HG02840 (cell line): ENCODE measurements around the gene ROGDI.
A peak's percentile ranks its signal among the peaks of the same experiment; 100 is the strongest.

ENCODE experiments used
- ATAC-seq: cut with Tn5 transposase; IDR thresholded peaks from one replicate; pipeline ENCODE4 v1.9.1; 2021; ENCODE audit warnings: mild to moderate bottlenecking, moderate library complexity, moderate number of reproducible peaks; ENCODE audit not compliant: unreplicated experiment, low FRiP score

Gene ROGDI, protein sequence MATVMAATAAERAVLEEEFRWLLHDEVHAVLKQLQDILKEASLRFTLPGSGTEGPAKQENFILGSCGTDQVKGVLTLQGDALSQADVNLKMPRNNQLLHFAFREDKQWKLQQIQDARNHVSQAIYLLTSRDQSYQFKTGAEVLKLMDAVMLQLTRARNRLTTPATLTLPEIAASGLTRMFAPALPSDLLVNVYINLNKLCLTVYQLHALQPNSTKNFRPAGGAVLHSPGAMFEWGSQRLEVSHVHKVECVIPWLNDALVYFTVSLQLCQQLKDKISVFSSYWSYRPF

DNA sequence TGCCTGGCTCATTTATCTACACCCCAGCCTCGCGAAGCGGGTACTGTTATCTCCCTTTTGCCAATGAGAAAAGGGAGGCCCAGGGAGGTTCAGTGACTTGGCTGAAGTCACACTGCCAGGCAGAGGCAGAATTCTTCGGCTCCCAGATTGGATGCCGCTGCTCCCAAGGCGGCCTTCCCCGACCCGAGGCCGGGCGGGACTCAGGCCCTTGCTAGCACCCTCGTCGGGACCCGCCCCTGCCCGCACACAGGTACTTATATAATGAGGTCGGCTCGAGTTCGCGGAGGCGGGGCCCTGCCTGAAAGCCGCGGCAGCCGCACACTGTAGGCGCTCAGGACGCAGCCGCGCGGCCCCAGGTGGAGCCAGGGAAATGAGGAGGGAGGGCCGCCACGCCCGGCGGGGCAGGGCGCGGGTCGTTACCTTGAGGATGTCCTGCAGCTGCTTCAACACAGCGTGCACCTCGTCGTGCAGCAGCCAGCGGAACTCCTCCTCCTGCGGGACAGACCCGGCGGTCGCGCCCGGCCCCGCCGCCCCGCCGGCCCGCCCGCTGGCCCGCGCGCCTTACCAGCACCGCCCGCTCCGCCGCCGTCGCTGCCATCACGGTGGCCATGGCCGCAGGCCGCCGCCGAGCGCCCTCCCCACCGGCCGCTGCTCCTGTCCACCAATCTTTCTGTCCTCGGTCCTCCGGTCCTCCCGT is at the start of gene ROGDI:
Gene ROGDI (minus strand): TSS at position 672 of the 697 bp plus-strand sequence. CDS start 62 bp downstream, at position 610.
- ATAC-seq = peak; percentile 45

DNA sequence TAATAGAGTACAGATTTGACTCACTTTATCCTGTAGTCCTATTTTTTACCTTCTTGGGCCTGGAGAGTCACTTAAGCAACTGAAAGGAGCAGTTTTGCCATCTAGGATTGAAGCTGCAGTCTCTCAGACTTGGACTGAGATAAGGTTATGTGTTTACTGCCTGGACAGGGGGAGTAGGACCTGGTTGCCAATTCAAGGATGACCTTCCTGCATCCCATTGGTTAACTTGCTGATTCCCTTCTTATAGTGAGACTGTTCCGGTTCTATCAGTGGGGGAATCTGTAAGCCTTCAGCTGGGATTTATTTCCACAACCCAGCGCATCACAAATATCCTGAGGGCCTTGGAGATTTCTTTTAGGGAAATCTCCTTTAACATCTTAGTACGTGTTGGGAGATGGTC is 47.8 kb upstream of the ROGDI start:
- ATAC-seq = no peak

- peak; percentile 13 for ATAC-seq
Observed at GRCh38 chr16:4847774-4848587, 45.5 kb upstream of the ROGDI start.

DNA sequence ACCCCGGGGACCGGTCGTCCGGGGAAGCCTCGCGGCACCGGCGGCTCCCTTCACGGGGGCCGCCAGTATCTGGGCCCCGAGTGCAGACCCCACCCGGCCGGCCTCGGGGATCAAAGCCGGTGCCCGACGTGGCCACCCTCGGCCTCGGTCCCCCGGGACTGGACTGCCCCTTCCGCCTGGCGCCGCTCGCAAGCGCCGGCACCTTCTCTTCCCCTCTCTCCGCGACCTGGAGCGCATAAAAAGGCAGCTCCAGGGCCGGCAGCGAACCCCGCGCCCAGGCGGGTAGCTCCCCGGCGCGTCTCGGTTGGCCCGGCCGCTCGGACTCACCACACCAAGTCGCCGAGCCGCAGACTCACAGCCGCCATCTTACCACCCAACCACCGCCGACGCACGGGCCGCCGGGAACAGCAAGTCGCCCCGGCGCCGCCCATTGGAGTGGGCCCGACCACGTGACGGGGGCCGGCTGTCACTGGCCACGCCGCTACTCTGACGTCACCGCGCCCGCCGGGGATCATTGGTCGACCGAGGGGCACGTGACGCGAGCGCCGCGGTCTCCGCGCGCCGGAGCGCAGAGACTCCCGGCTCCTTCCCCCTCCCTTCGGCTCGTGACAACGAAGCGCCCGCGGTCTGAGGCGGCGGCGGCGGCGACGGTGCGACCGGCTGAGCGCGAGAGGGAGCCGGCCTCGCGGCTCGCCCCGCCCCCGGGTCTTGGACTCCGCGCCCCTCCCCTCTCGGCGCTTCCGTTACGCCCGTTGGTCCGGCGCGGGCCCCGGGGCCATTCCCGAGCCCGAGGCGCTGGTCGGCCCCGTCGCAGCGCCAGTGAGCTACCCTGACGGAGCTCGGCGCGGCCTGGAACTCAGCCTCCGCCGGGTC is 44.7 kb upstream of the ROGDI start, which contains the start of the genes GLYR1 and UBN1:
Gene GLYR1 (minus strand): TSS at position 388 of the 873 bp plus-strand sequence. CDS start 23 bp downstream, at position 365.
Gene UBN1 (plus strand): TSS at position 581 of the 873 bp plus-strand sequence. CDS start 5,437 bp downstream, outside the sequence.
- peak; percentile 87 for ATAC-seq

DNA sequence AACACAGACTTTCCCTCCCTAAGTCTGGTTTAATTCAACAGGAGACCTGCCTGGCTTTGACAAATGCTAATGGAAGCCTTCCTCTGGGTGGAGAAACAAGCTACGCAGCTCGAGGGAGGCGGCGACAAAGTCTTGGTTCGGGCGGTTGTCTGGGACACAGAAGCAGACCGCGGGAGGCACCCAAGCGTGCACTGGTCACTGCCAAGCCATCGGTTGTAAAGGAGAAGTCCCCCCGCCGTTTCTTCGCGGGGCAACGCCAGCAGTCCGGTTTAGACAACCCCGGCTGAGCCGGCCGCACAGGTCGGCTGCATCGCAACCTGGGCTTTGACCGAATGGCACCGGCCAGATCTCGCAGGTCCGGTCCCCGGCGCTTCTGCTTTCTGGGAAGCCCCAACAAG is 44.1 kb upstream of the ROGDI start:
- ATAC-seq = peak; percentile 10

GRCh38 chr16:4840984-4841383 is 38.6 kb upstream of the ROGDI start:
- ATAC-seq = no peak

- no peak for ATAC-seq
Observed at GRCh38 chr16:4839942-4840341, 37.5 kb upstream of the ROGDI start.

GRCh38 chr16:4837733-4838501 is 35.5 kb upstream of the ROGDI start:
- ATAC-seq = no peak

DNA sequence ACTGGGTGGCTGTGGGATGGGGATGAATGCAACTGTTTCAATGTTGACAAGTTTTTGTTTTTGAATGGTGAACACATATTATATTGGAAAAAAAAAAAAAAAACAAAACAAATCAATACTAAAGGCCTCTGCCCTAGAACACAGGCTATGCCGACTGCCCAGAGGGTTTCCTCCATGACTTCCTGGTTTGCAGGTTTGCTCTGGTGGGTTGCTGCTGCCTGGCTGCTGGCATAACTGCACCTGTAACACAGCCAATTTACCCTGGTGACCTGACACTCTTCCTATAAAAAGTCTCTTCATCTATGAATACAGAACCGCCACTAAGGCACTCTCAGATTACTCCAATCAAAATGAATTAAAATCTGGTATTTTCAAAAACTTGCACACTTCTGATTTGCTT is 34.3 kb upstream of the ROGDI start:
- ATAC-seq = no peak

- no peak for ATAC-seq
Observed at GRCh38 chr16:4833584-4833983, 31.2 kb upstream of the ROGDI start.

- ATAC-seq = no peak
Observed at GRCh38 chr16:4832698-4833343, 30.4 kb upstream of the ROGDI start.

DNA sequence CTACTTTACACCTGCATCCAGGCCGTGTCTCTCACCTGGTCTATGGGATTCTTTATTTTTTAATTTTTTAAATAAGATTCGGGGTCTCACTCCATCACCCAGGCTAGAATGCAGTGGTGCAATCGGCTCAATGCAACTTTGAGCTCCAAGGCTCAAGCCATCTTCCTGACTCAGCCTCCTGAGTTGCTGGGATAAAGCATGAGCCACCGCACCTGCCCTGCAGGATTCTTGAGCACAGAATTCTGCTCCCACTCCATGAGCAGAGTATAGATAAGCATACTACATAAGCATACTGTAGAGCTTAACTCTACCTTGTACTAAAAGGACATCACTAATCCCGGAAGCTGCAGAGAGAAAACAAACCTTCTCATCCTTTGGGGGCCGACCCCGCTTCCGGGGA is 29.2 kb upstream of the ROGDI start:
- ATAC-seq = no peak

- no peak for ATAC-seq
Observed at GRCh38 chr16:4830408-4830807, 28.0 kb upstream of the ROGDI start.

- ATAC-seq = no peak
Observed at GRCh38 chr16:4828567-4829321, 26.3 kb upstream of the ROGDI start.

- ATAC-seq = no peak
Observed at GRCh38 chr16:4826980-4827379, 24.5 kb upstream of the ROGDI start.

DNA sequence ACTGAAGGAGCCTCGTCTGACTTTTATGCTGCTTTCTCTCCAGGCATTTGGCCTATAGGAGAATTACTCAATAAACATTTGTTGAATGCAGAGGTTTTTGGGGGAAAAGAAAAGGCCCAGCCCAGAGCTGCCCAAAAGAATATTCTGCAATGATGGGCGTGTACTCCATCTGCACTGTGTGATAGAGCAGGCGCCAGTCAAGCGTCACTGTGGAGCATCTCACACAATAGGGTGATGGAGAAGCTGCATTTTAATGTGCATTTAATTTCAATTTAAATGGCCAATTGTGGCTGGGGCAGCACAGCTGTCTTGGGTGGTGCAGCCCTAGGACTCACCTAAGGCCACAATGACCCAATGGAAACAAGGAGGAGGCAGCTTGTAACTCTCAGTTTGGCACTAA is 24.1 kb upstream of the ROGDI start:
- no peak for ATAC-seq

- ATAC-seq = no peak
Observed at GRCh38 chr16:4825196-4825595, 22.8 kb upstream of the ROGDI start.

GRCh38 chr16:4820652-4821051 is 18.2 kb upstream of the ROGDI start:
- no peak for ATAC-seq
